GM18909 (cell line): Measurements from ENCODE around the gene GIMAP8.

Experiments used
- ATAC-seq: cut with Tn5 transposase; IDR thresholded peaks from one replicate; pipeline ENCODE4 v1.9.1; 2021; ENCODE audit warnings: mild to moderate bottlenecking; ENCODE audit not compliant: unreplicated experiment, poor library complexity

The GIMAP8 gene

DNA sequence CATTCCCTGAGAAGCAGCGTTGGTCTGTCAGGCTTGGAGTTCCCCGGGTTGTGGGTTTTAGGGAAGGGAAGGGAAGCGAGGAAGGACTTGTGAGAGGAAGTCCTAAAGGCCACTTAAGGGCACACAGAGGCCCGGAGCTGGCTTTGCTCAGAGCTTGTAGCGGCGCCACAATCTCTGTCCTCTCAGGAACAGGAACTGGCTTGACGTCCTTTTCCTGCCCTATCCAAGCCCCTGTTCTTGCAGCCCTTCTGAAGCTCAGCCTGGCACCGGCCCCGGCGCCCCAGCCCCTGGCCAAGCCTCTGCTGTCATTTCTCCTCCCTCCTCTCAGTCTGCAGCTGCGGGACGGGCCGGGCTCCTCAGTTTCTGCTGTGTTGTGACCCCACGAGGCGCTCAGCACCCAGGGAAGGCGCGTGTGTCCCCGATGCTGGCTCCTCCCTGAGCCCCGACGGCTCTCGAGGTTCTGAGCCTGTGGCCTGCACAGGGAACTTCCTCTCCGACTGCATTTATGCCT lies at the start of gene GIMAP8:
GIMAP8 (plus strand) TSS at position 140 of the 511 bp plus-strand sequence. CDS start 16,069 bp downstream, outside the sequence.
- peak; percentile 45 for ATAC-seq

- no peak for ATAC-seq
Observed at GRCh38 chr7:150400788-150401423, 49.5 kb upstream of the GIMAP8 start.

DNA sequence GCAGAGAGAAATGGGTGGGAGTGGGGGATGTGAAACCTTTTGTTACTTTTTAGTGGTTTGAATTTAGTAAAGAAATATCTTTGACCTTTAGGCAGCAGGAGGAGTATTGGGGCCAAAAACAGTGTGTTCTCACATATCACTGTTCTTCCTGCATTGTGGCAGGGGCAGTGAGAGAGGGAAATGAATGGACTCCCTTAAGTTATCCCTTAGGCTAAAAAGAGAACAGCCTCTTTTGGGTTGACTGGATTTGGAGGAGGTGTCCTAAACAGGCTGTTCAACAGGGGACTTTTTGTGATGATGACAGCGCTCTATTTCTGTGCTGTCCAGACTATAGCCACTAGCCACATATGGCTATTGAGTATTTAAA lies 49.0 kb upstream of the GIMAP8 start:
- no peak for ATAC-seq

DNA sequence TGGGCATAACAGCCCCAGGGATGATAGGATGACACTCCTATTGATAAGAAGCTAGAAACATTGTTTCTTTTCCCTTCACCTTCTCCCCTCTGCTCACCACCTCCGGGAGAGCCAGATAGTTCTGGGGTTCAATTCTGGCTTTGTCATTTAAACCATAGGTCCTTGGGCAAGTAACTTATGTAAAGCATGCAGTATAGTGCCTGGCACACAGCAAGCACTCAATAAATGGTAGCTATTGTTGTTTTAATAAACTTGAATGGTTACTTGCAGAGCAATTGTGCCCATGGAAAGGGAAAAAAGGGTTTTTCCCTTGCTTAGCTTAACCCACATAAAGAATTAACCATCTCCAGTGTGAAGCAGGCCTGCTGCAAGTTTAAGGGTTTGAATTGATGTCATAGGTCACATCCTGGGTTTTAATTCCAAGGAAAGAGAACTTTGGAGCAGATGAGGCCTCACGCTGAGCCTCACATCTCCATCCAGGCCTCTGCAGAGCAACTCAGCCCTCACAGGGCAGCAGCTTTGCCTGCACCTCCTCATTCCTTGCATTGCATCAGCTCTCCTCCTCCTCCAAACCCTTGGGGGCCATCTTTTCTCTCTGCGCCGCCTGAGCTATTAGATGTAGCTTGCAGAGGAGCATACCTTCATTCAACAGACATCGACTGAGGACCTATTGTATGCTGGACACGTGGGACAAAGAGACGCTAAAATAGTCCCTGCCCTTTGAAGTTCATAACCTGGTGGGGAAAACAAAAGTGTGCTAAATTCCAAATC lies 48.4 kb upstream of the GIMAP8 start:
- ATAC-seq, result no peak

GRCh38 chr7:150402671-150403321 lies 47.6 kb upstream of the GIMAP8 start:
- ATAC-seq, result no peak

- no peak for ATAC-seq
Observed at GRCh38 chr7:150403376-150404171, 46.9 kb upstream of the GIMAP8 start.

GRCh38 chr7:150404172-150404804 lies 46.1 kb upstream of the GIMAP8 start:
- no peak for ATAC-seq

GRCh38 chr7:150404805-150405583 lies 45.4 kb upstream of the GIMAP8 start:
- peak; percentile 57 for ATAC-seq

DNA sequence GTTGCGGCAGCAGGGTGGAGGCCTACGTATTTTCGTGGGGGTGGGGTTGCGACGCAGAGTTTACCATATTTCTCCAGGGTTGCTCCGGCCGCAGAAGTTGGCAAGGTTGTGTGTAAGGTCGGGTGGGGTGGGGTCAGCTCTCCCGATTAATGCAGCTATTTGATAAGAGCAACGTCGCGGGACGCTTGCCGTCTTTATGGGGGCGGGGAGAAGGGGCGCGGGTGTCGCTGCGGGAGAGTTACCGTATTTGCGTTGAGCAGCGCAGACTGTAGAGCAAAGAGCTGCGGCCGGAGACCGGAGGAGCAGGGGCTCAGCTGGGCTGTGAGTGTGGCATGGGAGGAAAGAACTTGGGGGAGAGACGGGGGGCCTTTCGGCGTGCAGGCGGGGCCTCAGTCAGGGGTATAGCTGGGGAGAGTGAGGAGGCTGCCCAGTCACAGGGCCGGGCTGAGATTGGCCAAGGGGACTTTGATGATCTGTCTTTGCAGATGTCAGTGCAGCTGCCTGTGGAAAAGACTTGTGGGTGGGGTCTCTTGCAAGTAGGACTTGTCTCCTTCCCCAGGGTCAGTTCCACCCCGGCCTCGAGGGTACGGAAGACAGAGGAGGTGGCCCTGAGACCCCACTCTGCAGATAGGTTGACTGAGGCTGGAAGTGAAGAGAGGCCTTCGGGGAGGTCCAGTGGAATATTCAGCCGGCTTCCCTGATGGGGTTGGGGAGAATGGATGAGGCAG lies 44.7 kb upstream of the GIMAP8 start:
- ATAC-seq, result no peak

GRCh38 chr7:150406312-150406566 lies 44.2 kb upstream of the GIMAP8 start:
- no peak for ATAC-seq

- ATAC-seq, result peak; percentile 68
Observed at GRCh38 chr7:150406567-150407421, 43.6 kb upstream of the GIMAP8 start.

- ATAC-seq, result no peak
Observed at GRCh38 chr7:150407588-150408392, 42.6 kb upstream of the GIMAP8 start.

GRCh38 chr7:150408393-150409299 lies 41.8 kb upstream of the GIMAP8 start:
- no peak for ATAC-seq

GRCh38 chr7:150409300-150410030 lies 41.0 kb upstream of the GIMAP8 start:
- no peak for ATAC-seq

DNA sequence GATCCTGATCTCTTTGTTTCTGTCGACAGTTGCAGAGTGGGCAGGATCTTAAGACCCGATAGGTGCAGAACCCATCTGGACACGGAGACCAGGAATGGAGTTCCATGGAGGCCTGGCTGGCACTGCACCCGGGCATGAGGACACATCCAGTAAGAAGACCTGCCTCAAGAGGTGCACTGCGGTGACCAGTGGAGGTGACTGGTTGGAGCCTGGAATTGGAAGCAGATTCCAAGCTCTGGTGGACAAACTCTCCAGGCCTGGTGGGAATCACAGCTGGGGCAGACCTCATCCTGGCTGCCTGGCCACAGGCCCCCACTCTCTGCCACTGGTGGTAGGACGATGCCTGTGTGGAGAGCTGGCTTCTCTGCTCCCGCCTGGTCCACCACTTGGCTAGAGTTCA lies 40.3 kb upstream of the GIMAP8 start:
- ATAC-seq, result no peak
